ENCODE results near the gene NCKAP5. TPM values are rescaled to one million over a fixed set of nuclear protein-coding genes. Genes with fewer than 3 reads are reported as not detected.

The NCKAP5 gene
- total and polyA plus RNA-seq, 4 donors = 0.57 to 2.8 (median 2.4) TPM

- no peaks in the 10 kb centered on the region for H3K4me1 ChIP-seq (ENCODE audit: control insufficient read depth in 4 of 4, insufficient read depth in 4 of 4, low read length in 3 of 4)
- no peak overlapping the region for H3K9ac ChIP-seq (ENCODE audit: low read depth in 1 of 2, low read length in 2 of 2)
- 55% methylated on average over 3 of the region's 3 CpGs for WGBS
- H3K9me3 ChIP-seq (ENCODE audit: control insufficient read depth in 4 of 4, low read length in 3 of 4) = no peaks in the 10 kb centered on the region
- no peak overlapping the region for H3K4me3 ChIP-seq (ENCODE audit: low read depth in 1 of 3, low read length in 3 of 3)
- H3K36me3 ChIP-seq (ENCODE audit: control insufficient read depth in 4 of 4, insufficient read depth in 3 of 4, low read depth in 1 of 4, low read length in 3 of 4) = no peaks in the 10 kb centered on the region
- H3K27me3 ChIP-seq (ENCODE audit: control insufficient read depth in 4 of 4, insufficient read depth in 4 of 4, low read length in 3 of 4) = no peaks in the 10 kb centered on the region
- TF ChIP-seq RXRA (IDR thresholded peaks at IDR 0.05) = no peak
- no peak for DNase-seq (ENCODE audit: low spot score)
- no peak overlapping the region for H3K27ac ChIP-seq (ENCODE audit: low read depth in 1 of 2, low read length in 2 of 2)
Measured at GRCh38 chr2:132662732-132663131, 905.5 kb downstream of the NCKAP5 start.

- no peaks in the 10 kb centered on the region for H3K4me1 ChIP-seq (ENCODE audit: control insufficient read depth in 4 of 4, insufficient read depth in 4 of 4, low read length in 3 of 4)
- H3K4me3 ChIP-seq (ENCODE audit: low read depth in 1 of 3, low read length in 3 of 3) = no peak overlapping the region
- no peak for DNase-seq (ENCODE audit: low spot score)
- H3K27me3 ChIP-seq (ENCODE audit: control insufficient read depth in 4 of 4, insufficient read depth in 4 of 4, low read length in 3 of 4) = no peaks in the 10 kb centered on the region
- H3K9me3 ChIP-seq (ENCODE audit: control insufficient read depth in 4 of 4, low read length in 3 of 4) = no peaks in the 10 kb centered on the region
- H3K36me3 ChIP-seq (ENCODE audit: control insufficient read depth in 4 of 4, insufficient read depth in 3 of 4, low read depth in 1 of 4, low read length in 3 of 4) = no peaks in the 10 kb centered on the region
- no peak overlapping the region for H3K9ac ChIP-seq (ENCODE audit: low read depth in 1 of 2, low read length in 2 of 2)
- no peak overlapping the region for H3K27ac ChIP-seq (ENCODE audit: low read depth in 1 of 2, low read length in 2 of 2)
- 96% methylated on average over 3 of the region's 3 CpGs for WGBS
- no peak for TF ChIP-seq TAF1 (conservative IDR thresholded peaks at IDR 0.05)
- no peak for TF ChIP-seq HNF4G (IDR thresholded peaks at IDR 0.05)
- TF ChIP-seq SP1 (IDR thresholded peaks at IDR 0.05) = no peak
- TF ChIP-seq JUND (IDR thresholded peaks at IDR 0.05) = no peak
- TF ChIP-seq YY1 (IDR thresholded peaks at IDR 0.05) = no peak
- no peak for TF ChIP-seq RAD21 (IDR thresholded peaks at IDR 0.05)
- TF ChIP-seq ZBTB33 (IDR thresholded peaks at IDR 0.05) = no peak
- no peak for TF ChIP-seq MAX (IDR thresholded peaks at IDR 0.05)
- no peak for TF ChIP-seq HNF4A (conservative IDR thresholded peaks at IDR 0.05)
- no peak for TF ChIP-seq REST (IDR thresholded peaks at IDR 0.05)
- no peak for TF ChIP-seq GABPA (IDR thresholded peaks at IDR 0.05 in 1 of 2, conservative IDR thresholded peaks at IDR 0.05 in 1 of 2)
- no peak for TF ChIP-seq NR2F2 (IDR thresholded peaks at IDR 0.05)
Measured at GRCh38 chr2:132659331-132659730, 908.9 kb downstream of the NCKAP5 start.

GRCh38 chr2:132656266-132656975, 911.8 kb downstream of the NCKAP5 start:
- no peaks in the 10 kb centered on the region for H3K27me3 ChIP-seq (ENCODE audit: control insufficient read depth in 4 of 4, insufficient read depth in 4 of 4, low read length in 3 of 4)
- DNase-seq (ENCODE audit: low spot score) = no peak
- H3K4me3 ChIP-seq (ENCODE audit: low read depth in 1 of 3, low read length in 3 of 3) = no peak overlapping the region
- no peak overlapping the region for H3K27ac ChIP-seq (ENCODE audit: low read depth in 1 of 2, low read length in 2 of 2)
- no peaks in the 10 kb centered on the region for H3K4me1 ChIP-seq (ENCODE audit: control insufficient read depth in 4 of 4, insufficient read depth in 4 of 4, low read length in 3 of 4)
- H3K36me3 ChIP-seq (ENCODE audit: control insufficient read depth in 4 of 4, insufficient read depth in 3 of 4, low read depth in 1 of 4, low read length in 3 of 4) = no peaks in the 10 kb centered on the region
- no peaks in the 10 kb centered on the region for H3K9me3 ChIP-seq (ENCODE audit: control insufficient read depth in 4 of 4, low read length in 3 of 4)
- no peak overlapping the region for H3K9ac ChIP-seq (ENCODE audit: low read depth in 1 of 2, low read length in 2 of 2)
- TF ChIP-seq ATF3 (IDR thresholded peaks at IDR 0.05) (no peak), RAD21 (IDR thresholded peaks at IDR 0.05) (no peak), MAX (IDR thresholded peaks at IDR 0.05) (no peak), EGR1 (IDR thresholded peaks at IDR 0.05; ENCODE audit: low read depth in 2 of 2) (no peak), FOXA2 (IDR thresholded peaks at IDR 0.05) (no peak), TAF1 (conservative IDR thresholded peaks at IDR 0.05) (no peak), REST (IDR thresholded peaks at IDR 0.05) (no peak), FOXA1 (IDR thresholded peaks at IDR 0.05) (no peak), JUND (IDR thresholded peaks at IDR 0.05) (no peak)
- 88% methylated on average over 7 of the region's 7 CpGs for WGBS
